Heart left ventricle (tissue), 16 donors: ENCODE data around the gene LEPROT. TPM values are rescaled to one million over a fixed set of nuclear protein-coding genes. Genes with fewer than 3 reads are reported as not detected.

ENCODE experiments used
- ATAC-seq, 4 donors: fragments of 200-7000 bp; cut with Tn5 transposase; one replicate each; pipeline ENCODE4 v1.9.1; 2020 to 2022; ENCODE audit warnings: moderate library complexity in 4 of 4, mild to moderate bottlenecking in 3 of 4, moderate number of reproducible peaks in 1 of 4
- DNase-seq, 5 donors: peaks; one replicate each; pipeline ENCODE4 v3.0.0-alpha.2; 2020
- H3K27ac ChIP-seq, 12 donors: fragments of 200-600 bp; sonication (generic) in 4 of 12; one replicate each; pipeline versions ENCODE4 v1.5.0 to v1.8.0; 2016 to 2022; ENCODE audit warnings: mild to moderate bottlenecking in 2 of 12
- H3K27me3 ChIP-seq, 9 donors: fragments of 200-600 bp; sonication (generic) in 2 of 9; one replicate each; pipeline versions ENCODE4 v1.5.1 to v1.8.0; 2016 to 2022; ENCODE audit warnings: mild to moderate bottlenecking in 3 of 9
- H3K36me3 ChIP-seq, 9 donors: fragments of 200-600 bp; sonication (generic) in 2 of 9; one replicate each; pipeline versions ENCODE4 v1.5.0 to v1.8.0; 2018 to 2022; ENCODE audit warnings: mild to moderate bottlenecking in 2 of 9
- H3K4me1 ChIP-seq, 12 donors: fragments of 200-600 bp; sonication (generic) in 4 of 12; one replicate each; pipeline versions ENCODE4 v1.5.0 to v1.8.0; 2016 to 2022; ENCODE audit warnings: mild to moderate bottlenecking in 3 of 12
- H3K4me3 ChIP-seq, 12 donors: fragments of 200-600 bp; sonication (generic) in 4 of 12; one replicate each; pipeline versions ENCODE4 v1.5.0 to v1.8.0; 2017 to 2022; ENCODE audit warnings: mild to moderate bottlenecking in 9 of 12, moderate library complexity in 4 of 12
- H3K9me3 ChIP-seq, 12 donors: fragments of 200-600 bp; sonication (generic) in 4 of 12; one replicate each; pipeline versions ENCODE4 v1.5.0 to v1.8.0; 2016 to 2022; ENCODE audit warnings: mild to moderate bottlenecking in 1 of 12
- CTCF ChIP-seq, 12 donors: fragments of 200-600 bp; sonication (generic) in 4 of 12; IDR thresholded peaks; one replicate each; pipeline versions ENCODE4 v1.5.0 to v1.8.0; 2018 to 2022; ENCODE audit warnings: antibody characterized with exemption in 12 of 12, mild to moderate bottlenecking in 5 of 12
- POLR2A ChIP-seq, 2 donors: fragments of 450-650 bp; IDR thresholded peaks; one replicate each; pipeline ENCODE4 v1.6.1; 2017; ENCODE audit warnings: antibody characterized with exemption in 2 of 2, mild to moderate bottlenecking in 2 of 2, moderate library complexity in 2 of 2
- WGBS, 4 donors: extraction: QIAGEN DNeasy Blood & Tissue Kit in 2 of 4; methylation state at CpG; one replicate each; pipeline versions ENCODE4 v1.1.5 to v1.1.7; 2013 to 2018; 5-methylcytosine and 5-hydroxymethylcytosine counted together
- intact Hi-C, 10 donors: fragments of 100-400 bp; cut with DNase I; formaldehyde crosslinking; loops; one replicate each; pipeline versions ENCODE4 v1.11.1 to v1.14.2; 2022
- polyA plus RNA-seq, 2 donors: library from polyadenylated mRNA; stranded (reverse); fragments of 200-250 nt; gene quantifications; one replicate each; pipeline ENCODE4 v1.2.3, GENCODE V29; 2013
- total RNA-seq, 9 donors: library from RNA; depleted of rRNA in 2 of 9; stranded (reverse); fragments of >200 nt in 2 of 9; fragmentation: NEBNext Ultra II Directional in 3 of 9; extraction: Animal tissue kit (Norgen Biotek cat#: 25700) in 3 of 9; gene quantifications; one replicate each; pipeline versions ENCODE4 v1.1.0 to v1.2.4, GENCODE V29; 2016 to 2023
- donor health status: ischemic (EF 13 %, LVEDD 7.1; RV severe dilation, severe dysfunction).
- donor health status: healthy with polysubstance abuse.
- donor health status: DM: no; HTN: yes; CAD: no.
- donor health status: DM: no; HTN: no; CAD: no.
- donor health status: ischemic (EF 25% LVEDD 6.9; RV normal size, moderate dysfunction).
- donor health status: ischemic (EF 25% LVEDD 5.7; RV mildly dilated, moderate dysfunction).
- donor health status: healthy.
- donor health status: DM: yes; HTN: yes; CAD: no.
- donor health status: ischemic (EF 35%, LVEDD 5.7; RV mildly dilated, moderate dysfunction).
- donor health status: nonischemic (EF 11% LVEDD 7.7; RV severe dilation, severe dysfunction).
- donor health status: DM: yes; HTN: yes; CAD: no.
- donor health status: PGD.
- donor health status: ischemic (EF 29% LVEDD 5.4; RV normal size, mild dysfunction).
- donor health status: nonischemic (EF 23%, LVEDD 6.1; RV moderate dilation, normal function).

Gene LEPROT
- total and polyA plus RNA-seq, 11 donors, result 20.8 to 66.2 (median 46.2) TPM

GRCh38 chr1:65423884-65424572 is 3.6 kb downstream of the LEPROT start:
- Histone ChIP-seq H3K27ac (peak overlapping the region in 1 of 12 donors; percentile 25), H3K9me3 (no peaks in the 10 kb centered on the region), H3K36me3 (peaks cover 0 to 44% (median 34%) of the 10 kb centered on the region in 9 donors), H3K4me1 (peaks cover 0 to 60% (median 30%) of the 10 kb centered on the region in 12 donors), H3K27me3 (no peaks in the 10 kb centered on the region), H3K4me3 (no peak overlapping the region)
- no peak for ATAC-seq
- WGBS, 4 donors, result 84 to 93% (median 89%) methylated on average over 2 of the region's 2 CpGs
- no peak for DNase-seq
- no peak for TF ChIP-seq CTCF (IDR thresholded peaks at IDR 0.05)
- no peak for TF ChIP-seq POLR2A (IDR thresholded peaks at IDR 0.05)
- intact Hi-C loops, result loop anchor here in 9 of 10 donors (5.0 to 10.0 kb wide), 8 partner anchors 159 to 362 kb away; no protein-coding TSS in a partner anchor

DNA sequence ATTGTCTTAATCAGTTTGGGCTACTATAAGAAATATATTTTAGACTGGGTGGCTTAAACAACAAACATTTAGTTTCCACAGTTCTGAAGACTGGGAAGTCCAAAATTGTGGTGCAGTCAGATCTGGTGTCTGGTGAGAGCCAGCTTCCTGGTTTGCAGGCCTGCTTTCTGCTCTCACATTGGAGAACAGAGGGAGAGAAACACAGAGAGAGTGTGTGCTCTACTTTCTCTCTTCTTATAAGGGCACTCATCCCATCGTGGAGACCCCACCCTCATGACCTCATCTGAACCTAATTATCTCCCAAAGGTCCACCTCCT is 4.1 kb downstream of the LEPROT start:
- TF ChIP-seq CTCF (IDR thresholded peaks at IDR 0.05) (no peak), POLR2A (IDR thresholded peaks at IDR 0.05) (no peak)
- peaks cover 0 to 62% (median 29%) of the 10 kb centered on the region in 12 donors for H3K4me1 ChIP-seq
- whole genome bisulfite sequencing, 4 donors, result 47 to 66% (median 60%) methylated on average over 1 of the region's 1 CpG
- peak overlapping the region in 1 of 12 donors; percentile 25 for H3K27ac ChIP-seq
- DNase-seq, result no peak
- peaks cover 0 to 47% (median 34%) of the 10 kb centered on the region in 9 donors for H3K36me3 ChIP-seq
- H3K27me3 ChIP-seq, result no peaks in the 10 kb centered on the region
- H3K4me3 ChIP-seq, result no peak overlapping the region
- intact Hi-C loops, result loop anchor here in 9 of 10 donors (5.0 to 10.0 kb wide), 8 partner anchors 160 to 362 kb away; no protein-coding TSS in a partner anchor
- no peaks in the 10 kb centered on the region for H3K9me3 ChIP-seq
- no peak for ATAC-seq

- intact Hi-C loops, result loop anchor here in 7 of 10 donors (10.0 kb wide), 5 partner anchors 160 to 360 kb away; no protein-coding TSS in a partner anchor
- TF ChIP-seq POLR2A (IDR thresholded peaks at IDR 0.05), result no peak
- no peak for TF ChIP-seq CTCF (IDR thresholded peaks at IDR 0.05)
- no peak overlapping the region for H3K4me3 ChIP-seq
- H3K27me3 ChIP-seq, result no peaks in the 10 kb centered on the region
- H3K9me3 ChIP-seq, result no peaks in the 10 kb centered on the region
- WGBS, 4 donors, result 95 to 97% (median 96%) methylated on average over 2 of the region's 2 CpGs
- H3K36me3 ChIP-seq, result peaks cover 0 to 52% (median 34%) of the 10 kb centered on the region in 9 donors
- peaks cover 0 to 64% (median 28%) of the 10 kb centered on the region in 12 donors for H3K4me1 ChIP-seq
- DNase-seq (no peak), ATAC-seq (no peak)
- H3K27ac ChIP-seq, result no peak overlapping the region
Observed at GRCh38 chr1:65425006-65425405, 4.5 kb downstream of the LEPROT start.

DNA sequence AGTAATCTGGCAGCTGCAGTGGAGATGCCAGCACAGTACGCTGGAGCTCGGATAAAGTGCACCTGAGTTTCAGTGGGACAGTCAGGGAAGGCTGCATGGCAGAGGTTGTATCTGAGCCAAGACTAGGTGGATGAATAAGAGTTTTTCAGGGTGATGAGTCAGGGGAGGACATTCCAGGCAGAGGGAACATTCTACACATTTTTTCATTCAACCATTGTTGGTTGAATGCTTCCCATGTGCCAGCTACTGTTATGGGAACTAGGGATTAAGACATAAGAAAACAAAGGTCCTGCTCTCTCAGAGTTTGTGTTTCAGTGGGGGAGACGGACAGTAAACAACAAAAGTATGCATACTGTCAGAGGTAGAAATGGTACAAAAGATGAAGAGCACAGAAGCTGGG is 5.2 kb downstream of the LEPROT start:
- peaks cover 0 to 59% (median 41%) of the 10 kb centered on the region in 9 donors for H3K36me3 ChIP-seq

More for the DNA sequence above, 5.2 kb downstream of the LEPROT start:
- intact Hi-C loops, result loop anchor here in 7 of 10 donors (10.0 kb wide), 5 partner anchors 161 to 361 kb away; no protein-coding TSS in a partner anchor
- WGBS, 4 donors, result 96 to 98% (median 96%) methylated on average over 3 of the region's 3 CpGs
- TF ChIP-seq POLR2A (IDR thresholded peaks at IDR 0.05) (no peak), CTCF (IDR thresholded peaks at IDR 0.05) (no peak)
- Histone ChIP-seq H3K9me3 (no peaks in the 10 kb centered on the region), H3K27ac (no peak overlapping the region), H3K4me3 (no peak overlapping the region), H3K4me1 (peaks cover 0 to 71% (median 30%) of the 10 kb centered on the region in 12 donors), H3K27me3 (no peaks in the 10 kb centered on the region)
- no peak for ATAC-seq
- no peak for DNase-seq
